GM23338 (cell line): ENCODE measurements around the gene TMPRSS3. TPM values are rescaled to one million over a fixed set of nuclear protein-coding genes. Genes with fewer than 3 reads are reported as not detected.

Experiments used
- ATAC-seq: fragments of 200-7000 bp; cut with Tn5 transposase; 3 replicates; pipeline ENCODE4 v1.9.1; 2020
- DNase-seq: peaks from one replicate; pipeline ENCODE4 v3.0.0-alpha.2; 2015; ENCODE audit warnings: low spot score
- H2AFZ ChIP-seq: fragments of 200-600 bp; sonication (generic); 2 replicates; pipeline ENCODE4 v1.8.0; 2016; ENCODE audit warnings: antibody characterized with exemption, mild to moderate bottlenecking, moderate library complexity
- H3F3A ChIP-seq: fragments of 200-600 bp; sonication (generic); replicated peaks from 2 replicates; pipeline ENCODE4 v1.8.0; 2017; ENCODE audit warnings: antibody characterized with exemption, mixed run types, low read depth
- H3K27ac ChIP-seq: fragments of 200-600 bp; sonication (generic); 2 replicates; pipeline ENCODE4 v1.6.1; 2016; ENCODE audit warnings: low read depth
- H3K27me3 ChIP-seq: fragments of 200-600 bp; sonication (generic); 2 replicates; pipeline ENCODE4 v1.8.0; 2016; ENCODE audit warnings: mild to moderate bottlenecking, mixed run types, moderate library complexity; ENCODE audit not compliant: insufficient read depth
- H3K36me3 ChIP-seq: fragments of 200-600 bp; sonication (generic); 2 replicates; pipeline ENCODE4 v1.8.0; 2016; ENCODE audit warnings: mild to moderate bottlenecking; ENCODE audit not compliant: insufficient read depth
- H3K4me1 ChIP-seq: fragments of 200-600 bp; sonication (generic); 2 replicates; pipeline ENCODE4 v1.8.0; 2016; ENCODE audit warnings: mild to moderate bottlenecking, moderate library complexity; ENCODE audit not compliant: insufficient read depth
- H3K4me2 ChIP-seq: fragments of 200-600 bp; sonication (generic); 2 replicates; pipeline ENCODE4 v1.7.1; 2017; ENCODE audit warnings: mixed run types
- H3K4me3 ChIP-seq: fragments of 200-600 bp; sonication (generic); 2 replicates; pipeline ENCODE4 v1.6.1; 2016; ENCODE audit warnings: mixed run types
- H3K79me2 ChIP-seq: fragments of 200-600 bp; sonication (generic); replicated peaks from 2 replicates; pipeline ENCODE4 v1.8.0; 2017; ENCODE audit warnings: mild to moderate bottlenecking; ENCODE audit not compliant: insufficient read depth
- H3K9me2 ChIP-seq: fragments of 200-600 bp; sonication (generic); 2 replicates; pipeline ENCODE4 v1.8.0; 2017; ENCODE audit not compliant: insufficient read depth
- H4K20me1 ChIP-seq: fragments of 200-600 bp; sonication (generic); replicated peaks from 2 replicates; pipeline ENCODE4 v1.8.0; 2017; ENCODE audit warnings: mild to moderate bottlenecking; ENCODE audit not compliant: insufficient read depth
- H3K27ac Mint-ChIP-seq: 2 replicates; pipeline ENCODE4 v1.8.0; 2020; ENCODE audit warnings: inconsistent platforms, mild to moderate bottlenecking, moderate library complexity, mixed read lengths
- H3K27me3 Mint-ChIP-seq: 3 replicates; pipeline ENCODE4 v1.8.0; 2022; ENCODE audit warnings: low read depth, mild to moderate bottlenecking, moderate library complexity, mixed read lengths, inconsistent platforms; ENCODE audit not compliant: insufficient read depth, poor library complexity
- H3K36me3 Mint-ChIP-seq: 3 replicates; pipeline ENCODE4 v1.8.0; 2021; ENCODE audit warnings: low read depth, mild to moderate bottlenecking, inconsistent platforms, moderate library complexity, mixed read lengths
- H3K4me1 Mint-ChIP-seq: 3 replicates; pipeline ENCODE4 v1.8.0; 2020; ENCODE audit warnings: mild to moderate bottlenecking, inconsistent platforms, mixed read lengths
- H3K4me3 Mint-ChIP-seq: 3 replicates; pipeline ENCODE4 v1.8.0; 2021; ENCODE audit warnings: moderate library complexity, mild to moderate bottlenecking, inconsistent platforms, mixed read lengths
- H3K9me3 Mint-ChIP-seq: 3 replicates; pipeline ENCODE4 v1.8.0; 2020; ENCODE audit warnings: moderate library complexity, mild to moderate bottlenecking, inconsistent platforms, mixed read lengths
- CREB1 ChIP-seq: fragments of 250-450 bp; sonication (Bioruptor Pico); IDR thresholded peaks from 2 replicates; pipeline ENCODE4 v1.5.0; 2020; ENCODE audit warnings: low read depth, mild to moderate bottlenecking, moderate library complexity
- CTCF ChIP-seq, 2 experiments: fragments of 200-600 bp in 1 of 2; sonication (generic) in 1 of 2; conservative IDR thresholded peaks; 2 replicates each; pipeline versions ENCODE4 v1.5.1 to v1.6.1; 2016 to 2017; ENCODE audit warnings: antibody characterized with exemption in 2 of 2, low read depth in 2 of 2, mild to moderate bottlenecking in 2 of 2, moderate library complexity in 1 of 2
- EZH2phosphoT487 ChIP-seq: fragments of 200-600 bp; sonication (generic); IDR thresholded peaks from one replicate; pipeline ENCODE4 v1.8.1; 2018; ENCODE audit warnings: antibody characterized with exemption; ENCODE audit not compliant: unreplicated experiment
- NANOG ChIP-seq: IDR thresholded peaks from 2 replicates; pipeline ENCODE4 v1.6.1; 2016; ENCODE audit warnings: antibody characterized with exemption, borderline replicate concordance
- REST ChIP-seq: IDR thresholded peaks from one replicate; pipeline ENCODE4 v1.6.1; 2018; ENCODE audit warnings: antibody characterized with exemption; ENCODE audit not compliant: unreplicated experiment
- ZNF114 ChIP-seq: fragments of 250-450 bp; sonication (Bioruptor Pico); IDR thresholded peaks from 2 replicates; pipeline ENCODE4 v1.5.0; 2020; ENCODE audit warnings: mild to moderate bottlenecking, moderate library complexity
- polyA plus RNA-seq: library from polyadenylated mRNA; unstranded; fragments of >200 nt; fragmentation: Nextera tagmentation; extraction: Ambion mirVana; gene quantifications from 2 replicates; pipeline ENCODE4 v1.2.1, GENCODE V29; 2016
- total RNA-seq: library from RNA; depleted of rRNA; stranded (reverse); fragments of >200 nt; shearing (Covaris generic); gene quantifications from 2 replicates; pipeline ENCODE4 v1.2.3, GENCODE V29; 2014
- TF ChIP-seq, protein P1 (sequence below): fragments of 250-450 bp; sonication (Bioruptor Pico); IDR thresholded peaks from 2 replicates; pipeline ENCODE4 v1.5.0; 2020; ENCODE audit warnings: mild to moderate bottlenecking, moderate library complexity

Gene TMPRSS3
- total and polyA plus RNA-seq, 2 experiments from 2014 or later = 0.17 TPM; not detected in 1

DNA sequence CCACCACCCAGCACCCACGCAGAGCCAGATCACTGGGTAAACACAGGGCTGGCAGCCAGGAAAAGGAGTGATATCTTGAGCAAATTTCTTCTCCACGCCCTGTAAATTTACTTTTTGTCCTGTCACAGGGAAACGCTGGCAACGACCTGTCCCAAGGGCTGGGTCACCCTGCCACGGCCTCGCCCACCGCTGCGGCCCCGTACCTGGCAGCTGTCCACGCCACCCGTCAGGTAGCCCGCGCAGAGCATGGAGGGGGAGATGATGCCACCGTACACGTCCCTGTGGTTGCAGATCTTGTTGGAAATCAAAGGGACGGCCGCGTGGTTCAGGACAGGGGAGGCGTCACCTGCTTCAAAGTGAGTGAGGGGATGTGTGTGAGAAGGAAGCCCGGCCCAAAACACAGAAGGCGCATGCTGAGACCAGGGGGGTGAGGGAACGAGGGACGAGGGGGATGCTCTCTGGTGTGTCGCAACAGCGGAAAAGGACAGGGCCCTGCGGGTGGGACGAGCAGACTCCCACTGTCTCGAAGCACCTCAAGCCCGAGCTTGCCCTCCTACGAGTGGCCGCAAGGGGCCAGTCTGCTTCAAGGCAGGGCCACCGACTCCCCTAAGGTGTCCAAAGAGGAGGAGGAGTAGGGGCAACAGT is 19.4 kb downstream of the TMPRSS3 start:
- Histone ChIP-seq H3K27me3 (no peaks in the 10 kb centered on the region), H2AFZ (no peak overlapping the region), H3K4me2 (no peak overlapping the region), H3F3A (no peaks in the 10 kb centered on the region), H3K79me2 (no peaks in the 10 kb centered on the region), H4K20me1 (no peaks in the 10 kb centered on the region), H3K4me1 (no peaks in the 10 kb centered on the region), H3K4me3 (no peak overlapping the region), H3K36me3 (no peaks in the 10 kb centered on the region), H3K9me2 (no peaks in the 10 kb centered on the region), H3K27ac (no peak overlapping the region)
- peaks cover 3% of the 10 kb centered on the region for H3K27me3 Mint-ChIP-seq
- peaks cover 1% of the 10 kb centered on the region; the same call in 2 of the 3 replicates for H3K36me3 Mint-ChIP-seq
- H3K27ac Mint-ChIP-seq = no peak overlapping the region
- ATAC-seq (peak; percentile 37; the same call in 2 of the 3 replicates), DNase-seq (peak; percentile 41)
- no peaks in the 10 kb centered on the region for H3K4me1 Mint-ChIP-seq
- no peak overlapping the region for H3K4me3 Mint-ChIP-seq
- peaks cover 1% of the 10 kb centered on the region; the same call in 1 of the 3 replicates for H3K9me3 Mint-ChIP-seq
- TF ChIP-seq, protein P1, sequence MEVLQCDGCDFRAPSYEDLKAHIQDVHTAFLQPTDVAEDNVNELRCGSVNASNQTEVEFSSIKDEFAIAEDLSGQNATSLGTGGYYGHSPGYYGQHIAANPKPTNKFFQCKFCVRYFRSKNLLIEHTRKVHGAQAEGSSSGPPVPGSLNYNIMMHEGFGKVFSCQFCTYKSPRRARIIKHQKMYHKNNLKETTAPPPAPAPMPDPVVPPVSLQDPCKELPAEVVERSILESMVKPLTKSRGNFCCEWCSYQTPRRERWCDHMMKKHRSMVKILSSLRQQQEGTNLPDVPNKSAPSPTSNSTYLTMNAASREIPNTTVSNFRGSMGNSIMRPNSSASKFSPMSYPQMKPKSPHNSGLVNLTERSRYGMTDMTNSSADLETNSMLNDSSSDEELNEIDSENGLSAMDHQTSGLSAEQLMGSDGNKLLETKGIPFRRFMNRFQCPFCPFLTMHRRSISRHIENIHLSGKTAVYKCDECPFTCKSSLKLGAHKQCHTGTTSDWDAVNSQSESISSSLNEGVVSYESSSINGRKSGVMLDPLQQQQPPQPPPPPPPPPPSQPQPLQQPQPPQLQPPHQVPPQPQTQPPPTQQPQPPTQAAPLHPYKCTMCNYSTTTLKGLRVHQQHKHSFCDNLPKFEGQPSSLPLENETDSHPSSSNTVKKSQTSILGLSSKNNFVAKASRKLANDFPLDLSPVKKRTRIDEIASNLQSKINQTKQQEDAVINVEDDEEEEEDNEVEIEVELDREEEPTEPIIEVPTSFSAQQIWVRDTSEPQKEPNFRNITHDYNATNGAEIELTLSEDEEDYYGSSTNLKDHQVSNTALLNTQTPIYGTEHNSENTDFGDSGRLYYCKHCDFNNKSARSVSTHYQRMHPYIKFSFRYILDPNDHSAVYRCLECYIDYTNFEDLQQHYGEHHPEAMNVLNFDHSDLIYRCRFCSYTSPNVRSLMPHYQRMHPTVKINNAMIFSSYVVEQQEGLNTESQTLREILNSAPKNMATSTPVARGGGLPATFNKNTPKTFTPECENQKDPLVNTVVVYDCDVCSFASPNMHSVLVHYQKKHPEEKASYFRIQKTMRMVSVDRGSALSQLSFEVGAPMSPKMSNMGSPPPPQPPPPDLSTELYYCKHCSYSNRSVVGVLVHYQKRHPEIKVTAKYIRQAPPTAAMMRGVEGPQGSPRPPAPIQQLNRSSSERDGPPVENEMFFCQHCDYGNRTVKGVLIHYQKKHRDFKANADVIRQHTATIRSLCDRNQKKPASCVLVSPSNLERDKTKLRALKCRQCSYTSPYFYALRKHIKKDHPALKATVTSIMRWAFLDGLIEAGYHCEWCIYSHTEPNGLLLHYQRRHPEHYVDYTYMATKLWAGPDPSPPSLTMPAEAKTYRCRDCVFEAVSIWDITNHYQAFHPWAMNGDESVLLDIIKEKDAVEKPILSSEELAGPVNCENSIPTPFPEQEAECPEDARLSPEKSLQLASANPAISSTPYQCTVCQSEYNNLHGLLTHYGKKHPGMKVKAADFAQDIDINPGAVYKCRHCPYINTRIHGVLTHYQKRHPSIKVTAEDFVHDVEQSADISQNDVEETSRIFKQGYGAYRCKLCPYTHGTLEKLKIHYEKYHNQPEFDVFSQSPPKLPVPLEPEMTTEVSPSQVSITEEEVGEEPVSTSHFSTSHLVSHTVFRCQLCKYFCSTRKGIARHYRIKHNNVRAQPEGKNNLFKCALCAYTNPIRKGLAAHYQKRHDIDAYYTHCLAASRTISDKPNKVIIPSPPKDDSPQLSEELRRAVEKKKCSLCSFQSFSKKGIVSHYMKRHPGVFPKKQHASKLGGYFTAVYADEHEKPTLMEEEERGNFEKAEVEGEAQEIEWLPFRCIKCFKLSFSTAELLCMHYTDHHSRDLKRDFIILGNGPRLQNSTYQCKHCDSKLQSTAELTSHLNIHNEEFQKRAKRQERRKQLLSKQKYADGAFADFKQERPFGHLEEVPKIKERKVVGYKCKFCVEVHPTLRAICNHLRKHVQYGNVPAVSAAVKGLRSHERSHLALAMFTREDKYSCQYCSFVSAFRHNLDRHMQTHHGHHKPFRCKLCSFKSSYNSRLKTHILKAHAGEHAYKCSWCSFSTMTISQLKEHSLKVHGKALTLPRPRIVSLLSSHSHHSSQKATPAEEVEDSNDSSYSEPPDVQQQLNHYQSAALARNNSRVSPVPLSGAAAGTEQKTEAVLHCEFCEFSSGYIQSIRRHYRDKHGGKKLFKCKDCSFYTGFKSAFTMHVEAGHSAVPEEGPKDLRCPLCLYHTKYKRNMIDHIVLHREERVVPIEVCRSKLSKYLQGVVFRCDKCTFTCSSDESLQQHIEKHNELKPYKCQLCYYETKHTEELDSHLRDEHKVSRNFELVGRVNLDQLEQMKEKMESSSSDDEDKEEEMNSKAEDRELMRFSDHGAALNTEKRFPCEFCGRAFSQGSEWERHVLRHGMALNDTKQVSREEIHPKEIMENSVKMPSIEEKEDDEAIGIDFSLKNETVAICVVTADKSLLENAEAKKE (CRISPR knock-in tag) = no peak
- TF ChIP-seq ZNF114 (CRISPR knock-in tag) = no peak
- no peak for TF ChIP-seq EZH2phosphoT487
- peak in 1 of 2 experiments; percentile 49; a peak in 3 of 4 replicates for TF ChIP-seq CTCF (conservative IDR thresholded peaks at IDR 0.05; ENCODE audit: low read depth in 2 of 2)
- TF ChIP-seq REST = no peak
- TF ChIP-seq NANOG = no peak
- no peak for TF ChIP-seq CREB1
